ENCODE measurements around the gene RPL10A. TPM values are rescaled to one million over a fixed set of nuclear protein-coding genes. Genes with fewer than 3 reads are reported as not detected.

RPL10A gene
- polyA plus RNA-seq, 1 of the 3 experiments (the other 2 are of a cell fraction) = 3,548 TPM

GRCh38 chr6:35518566-35519312 lies 50.5 kb downstream of the RPL10A start (continued):
- no peak for TF ChIP-seq IRF3 (IDR thresholded peaks at IDR 0.05; ENCODE audit: low read depth, low read length)

DNA sequence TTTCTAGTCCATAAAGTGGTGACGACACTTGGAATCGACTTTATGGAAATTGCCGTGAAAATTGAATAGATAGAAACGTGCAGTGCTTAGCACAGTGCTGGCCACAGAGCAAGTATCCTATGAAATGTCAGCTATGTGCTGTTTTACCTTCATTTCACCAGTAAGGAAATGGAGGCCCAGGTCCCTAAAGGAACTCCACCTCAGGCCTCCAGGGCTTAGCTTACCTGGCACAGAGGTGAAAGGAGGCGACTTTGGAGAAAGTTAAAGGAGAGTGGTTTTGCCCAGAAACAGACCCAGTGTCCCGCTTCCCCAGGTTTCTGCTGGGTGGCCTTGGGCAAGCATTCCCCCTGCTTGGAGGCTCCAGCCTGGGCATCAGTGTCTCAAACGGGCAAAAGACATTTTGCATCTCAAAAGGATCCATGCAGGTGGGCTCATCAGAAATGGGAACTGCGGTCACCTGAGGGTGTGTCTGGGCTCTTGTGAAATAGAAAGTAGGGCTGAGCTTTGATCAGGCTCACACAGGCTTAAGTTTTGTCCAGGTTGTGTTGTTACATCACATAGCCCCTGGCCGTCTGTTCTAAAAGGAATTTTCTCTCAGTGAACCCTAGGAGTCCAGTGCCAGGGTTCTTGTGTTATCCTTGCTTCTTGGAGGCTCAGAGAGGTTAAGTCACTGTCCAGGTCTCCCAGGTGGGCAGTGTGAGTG lies 51.3 kb downstream of the RPL10A start:
- H3F3A ChIP-seq (replicated peaks; ENCODE audit: insufficient read depth) = no peaks in the 10 kb centered on the region
- H3K9ac ChIP-seq = no peak overlapping the region
- CTCF ChIA-PET = interaction anchor here (1.1 to 7.0 kb wide), 3 partner anchors 10 to 218 kb away, joined by 3 to 127 read pairs (median 4); partner anchors contain the start of gene ARMC12
- H3K27me3 ChIP-seq (ENCODE audit: insufficient read depth) = no peaks in the 10 kb centered on the region
- H3K79me2 ChIP-seq (ENCODE audit: insufficient read depth) = no peaks in the 10 kb centered on the region
- no peak for DNase-seq
- TF ChIP-seq EP300 (IDR thresholded peaks at IDR 0.05; ENCODE audit: borderline replicate concordance in 1 of 2, low read depth in 1 of 2, low read length in 1 of 2) (no peak), NFIC (IDR thresholded peaks at IDR 0.05; ENCODE audit: borderline replicate concordance) (no peak), RAD21 (IDR thresholded peaks at IDR 0.05; ENCODE audit: low read length) (no peak), CHD2 (IDR thresholded peaks at IDR 0.05; ENCODE audit: low read length, partially characterized antibody) (no peak), MAX (IDR thresholded peaks at IDR 0.05; ENCODE audit: low read depth) (no peak), USF2 (IDR thresholded peaks at IDR 0.05; ENCODE audit: borderline replicate concordance, low read depth, low read length) (no peak), JUND (IDR thresholded peaks at IDR 0.05) (no peak), YY1 (IDR thresholded peaks at IDR 0.05; ENCODE audit: low read depth) (no peak)
- no peaks in the 10 kb centered on the region for H3K9me3 ChIP-seq
- H3K36me3 ChIP-seq (replicated peaks in 1 of 2; ENCODE audit: control insufficient read depth in 1 of 2, insufficient read depth in 2 of 2, low read length in 1 of 2) = no peaks in the 10 kb centered on the region
- POLR2A ChIA-PET = no interaction called here
- peaks cover 0 to 5% of the 10 kb centered on the region in 2 experiments; a peak in 1 of 4 replicates for H3K4me1 ChIP-seq (ENCODE audit: control insufficient read depth in 1 of 2, insufficient read depth in 2 of 2, low read depth in 1 of 2, low read length in 1 of 2)
- no peak overlapping the region for H3K27ac ChIP-seq (ENCODE audit: low read depth in 2 of 2, low read length in 1 of 2)
- H4K20me1 ChIP-seq (ENCODE audit: insufficient read depth) = no peaks in the 10 kb centered on the region
- no peak overlapping the region for H3K4me3 ChIP-seq (ENCODE audit: low read depth in 2 of 2, low read length in 1 of 2)
- WGBS (ENCODE audit: low lambda C conversion rate) = 87% methylated on average over 9 of the region's 9 CpGs
- H3K4me2 ChIP-seq = no peak overlapping the region
- no peak overlapping the region for H2AFZ ChIP-seq (ENCODE audit: low read depth)
- H3K9me2 ChIP-seq = no peaks in the 10 kb centered on the region

Small RNA genes lying within 50 kb of the gene (small RNA-seq; reads per million reads assigned to genes)
- gene MIR7111 = 0 to 2.1 (median 0) reads per million in 7 experiments

Other genes starting within 250 kb of the RPL10A start
- 19.7 and 22.4 TPM in 2 replicates for gene ZNF76, start 208.7 kb upstream of the RPL10A start, polyA plus RNA-seq (2012; rRNA removed)
- 0.13 and 0.16 TPM in 2 replicates for gene DEF6, start 170.6 kb upstream of the RPL10A start, polyA plus RNA-seq (2012; rRNA removed)
- 11.5 and 13.3 TPM in 2 replicates for gene PPARD, start 125.8 kb upstream of the RPL10A start, polyA plus RNA-seq (2012; rRNA removed)
- 5.8 and 6.5 TPM in 2 replicates for gene FANCE, start 16.1 kb upstream of the RPL10A start, polyA plus RNA-seq (2012; rRNA removed)
- gene TEAD3, start 28.7 kb downstream of the RPL10A start, polyA plus RNA-seq (2012; rRNA removed) = 5.2 and 7.1 TPM in 2 replicates
- not detected in 2 replicates for gene TULP1, start 44.5 kb downstream of the RPL10A start, polyA plus RNA-seq (2012; rRNA removed)
- 4.2 and 5.1 TPM in 2 replicates for gene FKBP5, start 220.5 kb downstream of the RPL10A start, polyA plus RNA-seq (2012; rRNA removed)

Measured in SK-N-SH (cell line).